HG02571 (cell line): ENCODE measurements around the gene FAM219A.
"Not testable (repeated sequence)": the region's sequence is repeated elsewhere in the genome, so short reads cannot be mapped to it uniquely, and the experiment has no call there.

ENCODE experiments used
- ATAC-seq: cut with Tn5 transposase; IDR thresholded peaks from one replicate; pipeline ENCODE4 v1.9.1; 2021; ENCODE audit warnings: mild to moderate bottlenecking, moderate library complexity; ENCODE audit not compliant: unreplicated experiment

FAM219A gene

GRCh38 chr9:34379334-34380033 is 78.9 kb downstream of the FAM219A start:
- no peak for ATAC-seq

GRCh38 chr9:34378376-34379060 is 79.9 kb downstream of the FAM219A start:
- no peak for ATAC-seq

GRCh38 chr9:34377404-34377746 is 81.0 kb downstream of the FAM219A start:
- no peak for ATAC-seq

GRCh38 chr9:34376596-34377403 is 81.6 kb downstream of the FAM219A start, which contains the start of gene MYORG:
MYORG (minus strand) TSS chr9:34376898; CDS start chr9:34372943, 3,955 bp downstream.
- peak; percentile 83 for ATAC-seq

GRCh38 chr9:34375901-34376595 is 82.3 kb downstream of the FAM219A start:
- no peak for ATAC-seq

GRCh38 chr9:34374905-34375552 is 83.3 kb downstream of the FAM219A start:
- ATAC-seq = no peak

GRCh38 chr9:34374339-34374738 is 84.0 kb downstream of the FAM219A start:
- no peak for ATAC-seq

GRCh38 chr9:34373749-34374148 is 84.6 kb downstream of the FAM219A start:
- no peak for ATAC-seq

- ATAC-seq = no peak
Measured at GRCh38 chr9:34372467-34373011, 85.8 kb downstream of the FAM219A start.

GRCh38 chr9:34371886-34372466 is 86.4 kb downstream of the FAM219A start:
- ATAC-seq = no peak

- ATAC-seq = no peak
Measured at GRCh38 chr9:34370970-34371880, 87.1 kb downstream of the FAM219A start.

GRCh38 chr9:34370335-34370969 is 87.9 kb downstream of the FAM219A start:
- no peak for ATAC-seq

- no peak for ATAC-seq
Measured at GRCh38 chr9:34369636-34370035, 88.7 kb downstream of the FAM219A start.

GRCh38 chr9:34368796-34369195 is 89.6 kb downstream of the FAM219A start:
- ATAC-seq = not testable (repeated sequence)

- not testable (repeated sequence) for ATAC-seq
Measured at GRCh38 chr9:34367751-34368410, 90.5 kb downstream of the FAM219A start.

- no peak for ATAC-seq
Measured at GRCh38 chr9:34366365-34366764, 92.0 kb downstream of the FAM219A start.

- ATAC-seq = no peak
Measured at GRCh38 chr9:34365282-34365681, 93.1 kb downstream of the FAM219A start.
